GM12891 (cell line): Measurements from ENCODE around the gene BORCS8.

Experiments
- POLR2A ChIP-seq: IDR thresholded peaks from 2 replicates; pipeline ENCODE4 v1.6.1; 2011; ENCODE audit warnings: low read depth, low read length, control low read depth
- POLR2AphosphoS5 ChIP-seq: IDR thresholded peaks from 2 replicates; pipeline ENCODE4 v1.6.1; 2011; ENCODE audit warnings: low read depth, low read length, control low read depth
- TAF1 ChIP-seq: IDR thresholded peaks from 2 replicates; pipeline ENCODE4 v1.6.1; 2011; ENCODE audit warnings: low read depth, low read length, control low read depth

GRCh38 chr19:19133985-19134384 is 58.0 kb downstream of the BORCS8 start:
- no peak for TF ChIP-seq TAF1
- no peak for TF ChIP-seq POLR2A
- no peak for TF ChIP-seq POLR2AphosphoS5
